Effector memory CD4-positive, alpha-beta T cell (primary cell): ENCODE measurements around the gene NAV2.

Source experiments
- DNase-seq, 3 donors: peaks; one replicate each; pipeline ENCODE4 v3.0.0-alpha.2; 2020
- H3K27ac ChIP-seq: 2 replicates; pipeline ENCODE4 v1.7.0; 2013; ENCODE audit warnings: mild to moderate bottlenecking, low read length, moderate library complexity; ENCODE audit not compliant: insufficient read depth, poor library complexity, severe bottlenecking
- H3K27me3 ChIP-seq: replicated peaks from 2 replicates; pipeline ENCODE4 v1.7.0; 2013; ENCODE audit warnings: mild to moderate bottlenecking, low read length; ENCODE audit not compliant: insufficient read depth, control insufficient read depth, poor library complexity, severe bottlenecking
- H3K36me3 ChIP-seq: 2 replicates; pipeline ENCODE4 v1.7.0; 2013; ENCODE audit warnings: mild to moderate bottlenecking, low read length, moderate library complexity; ENCODE audit not compliant: control insufficient read depth, insufficient read depth
- H3K4me1 ChIP-seq: 2 replicates; pipeline ENCODE4 v1.7.0; 2013; ENCODE audit warnings: low read length, mild to moderate bottlenecking; ENCODE audit not compliant: control insufficient read depth, insufficient read depth, poor library complexity, severe bottlenecking
- H3K4me3 ChIP-seq: 2 replicates; pipeline ENCODE4 v1.7.0; 2013; ENCODE audit warnings: low read length, low read depth, mild to moderate bottlenecking; ENCODE audit not compliant: insufficient read depth, poor library complexity, severe bottlenecking
- H3K9me3 ChIP-seq: 2 replicates; pipeline ENCODE4 v1.7.0; 2013; ENCODE audit warnings: mild to moderate bottlenecking, low read length, moderate library complexity; ENCODE audit not compliant: control insufficient read depth

NAV2 gene

DNA sequence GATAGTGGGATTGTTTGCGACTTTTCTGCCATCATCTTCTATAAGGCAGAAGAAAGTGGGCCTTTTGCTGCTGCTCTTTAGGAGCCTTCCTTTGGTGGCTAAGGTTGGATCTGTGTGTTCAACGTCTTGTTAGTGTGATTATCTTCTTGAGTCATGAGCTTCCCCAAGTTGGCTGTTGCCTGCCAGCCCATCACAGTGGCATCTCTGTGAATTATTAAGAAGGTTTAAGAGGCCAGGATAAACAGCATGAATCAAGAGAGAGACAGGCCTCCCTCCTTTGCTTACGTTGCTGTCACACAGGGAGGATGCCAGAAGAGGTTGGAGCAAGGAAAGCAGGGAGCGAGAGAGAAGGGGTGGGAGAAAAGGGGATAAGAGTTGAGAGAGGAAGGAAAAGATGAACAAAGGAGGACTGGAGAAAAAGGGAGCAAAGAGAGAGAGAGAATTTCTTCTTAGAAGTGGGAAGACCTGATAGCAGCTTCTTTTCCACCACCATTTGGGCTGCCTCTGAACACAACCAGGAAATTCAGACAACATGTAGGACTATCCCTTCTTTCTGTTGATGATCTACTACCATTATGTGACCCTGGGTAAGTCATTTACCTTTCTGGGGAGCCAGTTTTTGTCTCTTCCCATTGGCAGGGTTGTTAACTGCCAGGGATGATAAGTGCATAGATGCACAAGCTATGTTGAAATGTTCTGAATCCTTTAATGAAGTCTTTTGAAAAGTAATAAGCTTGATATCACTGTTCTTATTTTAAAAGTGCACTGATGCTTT is 126.5 kb downstream of the NAV2 start:
- no peaks in the 10 kb centered on the region for H3K4me1 ChIP-seq
- no peak for DNase-seq
- H3K9me3 ChIP-seq = no peaks in the 10 kb centered on the region
- no peak overlapping the region for H3K27ac ChIP-seq
- no peaks in the 10 kb centered on the region for H3K27me3 ChIP-seq
- no peak overlapping the region for H3K4me3 ChIP-seq
- H3K36me3 ChIP-seq = no peaks in the 10 kb centered on the region

DNA sequence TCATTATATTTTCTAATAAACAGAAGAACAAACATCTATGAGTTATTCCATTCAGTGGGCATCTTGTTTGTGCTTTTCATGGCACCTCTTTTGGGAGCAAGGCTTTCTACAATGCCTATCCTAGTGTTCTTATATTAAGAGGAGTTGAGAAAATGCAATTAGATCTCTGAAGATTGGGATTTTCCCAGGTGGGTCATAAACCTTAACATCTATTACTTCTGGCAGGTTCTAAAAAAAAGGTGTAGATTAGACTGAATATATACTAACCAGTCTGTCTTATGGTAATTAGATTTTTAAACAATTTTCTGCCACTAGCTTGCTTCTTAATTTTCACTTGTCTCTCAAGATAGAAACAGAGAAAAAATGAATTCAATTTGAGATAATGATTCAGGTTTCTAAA is 128.3 kb downstream of the NAV2 start:
- Histone ChIP-seq H3K9me3 (no peaks in the 10 kb centered on the region), H3K4me1 (no peaks in the 10 kb centered on the region), H3K27me3 (no peaks in the 10 kb centered on the region), H3K4me3 (no peak overlapping the region), H3K36me3 (no peaks in the 10 kb centered on the region), H3K27ac (no peak overlapping the region)
- no peak for DNase-seq

DNA sequence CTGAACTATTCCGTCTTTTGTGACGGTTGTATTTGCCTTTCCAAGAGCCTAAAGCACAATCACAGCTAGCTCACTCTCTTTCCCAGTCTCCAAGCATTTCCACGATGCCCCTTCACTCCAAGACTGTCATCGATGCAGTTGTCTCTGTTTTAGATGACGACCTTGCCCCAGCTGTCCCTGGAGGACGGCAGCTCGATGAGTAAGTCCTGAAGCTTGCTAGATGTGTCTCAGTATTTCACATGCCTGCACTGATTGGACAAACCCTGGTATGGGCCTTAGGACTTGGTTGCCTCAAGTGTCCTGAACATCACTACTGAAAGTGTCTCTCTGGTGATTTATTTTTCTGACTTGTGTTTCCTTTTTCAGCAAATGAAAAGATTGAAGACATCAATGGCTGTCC is 129.9 kb downstream of the NAV2 start:
- H3K36me3 ChIP-seq = no peaks in the 10 kb centered on the region
- no peak for DNase-seq

DNA sequence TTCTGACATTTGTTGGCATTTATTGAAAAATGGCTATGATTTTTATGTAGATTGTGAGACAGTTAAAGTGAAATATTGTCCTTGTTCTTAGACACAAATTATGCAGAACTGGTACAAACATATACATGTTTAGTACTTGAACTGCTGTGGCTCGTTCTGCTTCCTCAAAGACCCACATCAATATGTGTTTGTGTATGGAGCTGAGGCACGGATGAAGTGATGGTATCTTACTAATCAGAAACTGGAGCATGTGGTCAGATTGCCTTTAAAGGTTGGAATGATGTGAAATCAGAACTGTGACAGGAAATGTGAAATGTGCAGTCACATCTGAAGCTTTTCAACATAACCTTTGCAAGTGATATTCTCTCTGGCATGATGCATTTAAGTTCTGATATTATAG is 130.4 kb downstream of the NAV2 start:
- H3K27me3 ChIP-seq = no peaks in the 10 kb centered on the region
- H3K36me3 ChIP-seq = no peaks in the 10 kb centered on the region
- H3K9me3 ChIP-seq = no peaks in the 10 kb centered on the region
- no peak overlapping the region for H3K4me3 ChIP-seq
- no peak for DNase-seq
- no peak overlapping the region for H3K27ac ChIP-seq
- no peaks in the 10 kb centered on the region for H3K4me1 ChIP-seq

More for the DNA sequence above, 129.9 kb downstream of the NAV2 start:
- no peaks in the 10 kb centered on the region for H3K4me1 ChIP-seq
- no peaks in the 10 kb centered on the region for H3K27me3 ChIP-seq
- H3K27ac ChIP-seq = no peak overlapping the region
- H3K9me3 ChIP-seq = no peaks in the 10 kb centered on the region
- H3K4me3 ChIP-seq = no peak overlapping the region

DNA sequence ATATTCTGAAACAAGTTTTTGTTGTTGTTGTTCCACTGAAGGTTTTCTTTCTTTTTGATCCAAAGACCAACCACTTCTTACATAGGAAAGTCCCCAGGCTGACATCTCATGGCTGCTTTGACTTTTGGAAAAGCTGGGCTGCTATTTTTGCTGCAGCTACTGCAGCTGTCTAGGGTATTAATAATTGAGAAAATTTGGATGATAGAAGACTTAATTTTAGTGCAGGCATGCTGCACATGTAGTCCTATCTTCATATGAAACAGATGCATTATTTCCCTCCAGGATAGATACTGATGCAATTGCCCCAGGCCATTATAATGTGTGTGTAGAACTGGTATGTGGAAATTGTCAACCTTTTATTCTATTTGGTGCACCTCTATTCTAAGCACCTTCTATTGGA is 131.4 kb downstream of the NAV2 start:
- Histone ChIP-seq H3K27ac (no peak overlapping the region), H3K27me3 (no peaks in the 10 kb centered on the region), H3K4me1 (no peaks in the 10 kb centered on the region), H3K4me3 (no peak overlapping the region), H3K9me3 (no peaks in the 10 kb centered on the region), H3K36me3 (no peaks in the 10 kb centered on the region)
- no peak for DNase-seq

DNA sequence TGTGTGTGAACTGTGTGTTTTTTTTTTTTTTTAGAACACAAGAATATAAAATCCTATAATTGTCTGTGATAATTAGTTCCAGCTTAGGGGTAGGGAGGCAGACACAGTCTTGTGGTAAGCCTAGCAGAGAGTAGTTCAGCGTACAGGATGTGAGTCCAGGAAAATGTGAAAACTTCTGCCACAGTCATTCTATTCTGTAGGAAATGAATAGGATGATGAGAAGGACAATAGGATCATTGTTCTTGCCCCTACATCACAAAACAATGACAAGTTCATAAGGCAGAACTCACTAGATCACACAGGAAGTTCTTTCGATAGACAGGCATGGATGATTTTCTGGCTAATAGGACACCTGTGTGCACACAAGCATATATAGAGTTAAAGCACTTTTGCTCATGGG is 132.2 kb downstream of the NAV2 start:
- Histone ChIP-seq H3K27ac (no peak overlapping the region), H3K4me1 (no peaks in the 10 kb centered on the region), H3K9me3 (no peaks in the 10 kb centered on the region), H3K4me3 (no peak overlapping the region), H3K36me3 (no peaks in the 10 kb centered on the region), H3K27me3 (no peaks in the 10 kb centered on the region)
- DNase-seq = no peak

DNA sequence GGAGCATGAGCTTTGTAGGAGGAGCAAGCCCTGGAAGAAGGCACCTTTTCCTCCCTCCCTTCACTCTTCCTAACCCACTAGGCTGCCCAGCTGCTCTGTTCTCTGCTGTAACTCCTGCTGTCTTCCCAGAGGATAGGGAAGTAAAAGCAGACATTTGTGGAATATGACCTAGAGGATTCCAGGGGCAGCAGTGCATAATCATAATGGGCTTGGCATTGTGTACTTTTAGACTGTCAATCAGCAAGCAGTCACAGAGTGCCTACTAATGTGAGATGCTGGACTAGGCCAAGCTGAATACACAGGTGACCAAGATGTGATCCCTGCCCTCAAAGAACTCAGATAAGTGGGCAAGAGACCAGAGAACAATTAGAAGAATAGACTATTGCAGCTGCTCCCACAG is 133.0 kb downstream of the NAV2 start:
- Histone ChIP-seq H3K36me3 (no peaks in the 10 kb centered on the region), H3K27me3 (no peaks in the 10 kb centered on the region), H3K4me3 (no peak overlapping the region), H3K27ac (no peak overlapping the region), H3K4me1 (no peaks in the 10 kb centered on the region), H3K9me3 (no peaks in the 10 kb centered on the region)
- DNase-seq = no peak

DNA sequence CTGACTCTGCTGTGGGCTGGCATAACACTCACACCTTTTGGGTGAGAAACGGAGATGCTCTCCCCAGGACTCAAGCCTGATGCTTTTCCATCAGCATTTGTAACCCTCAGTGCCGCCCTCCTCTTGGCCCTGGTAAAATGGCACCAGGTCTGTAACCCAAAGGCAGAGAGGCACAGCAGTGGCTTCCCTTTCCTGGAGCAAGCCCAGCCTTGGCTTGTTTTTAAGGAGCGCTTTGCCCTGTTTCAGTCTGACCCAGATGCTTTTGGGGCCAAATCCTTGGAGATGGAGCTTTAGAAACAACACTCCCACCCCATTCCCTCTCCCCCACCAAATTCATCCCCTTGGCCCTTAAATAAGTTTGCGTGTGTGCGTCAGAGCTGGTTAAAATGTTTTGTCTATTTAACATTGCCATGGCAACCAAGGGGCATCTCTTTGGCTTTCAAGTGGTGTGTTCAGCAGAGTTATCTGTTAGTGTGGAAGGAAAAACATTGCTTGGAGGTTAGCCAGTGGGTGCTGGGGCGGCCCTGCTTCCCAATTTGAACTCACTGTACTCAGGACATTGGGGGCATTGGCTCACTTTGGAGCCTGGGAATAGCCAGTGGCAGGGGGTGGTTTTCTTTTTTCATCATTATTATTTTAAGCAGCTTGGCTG is 134.1 kb downstream of the NAV2 start:
- Histone ChIP-seq H3K36me3 (no peaks in the 10 kb centered on the region), H3K27me3 (no peaks in the 10 kb centered on the region), H3K4me1 (no peaks in the 10 kb centered on the region), H3K9me3 (no peaks in the 10 kb centered on the region), H3K4me3 (no peak overlapping the region), H3K27ac (no peak overlapping the region)
- DNase-seq = no peak

DNA sequence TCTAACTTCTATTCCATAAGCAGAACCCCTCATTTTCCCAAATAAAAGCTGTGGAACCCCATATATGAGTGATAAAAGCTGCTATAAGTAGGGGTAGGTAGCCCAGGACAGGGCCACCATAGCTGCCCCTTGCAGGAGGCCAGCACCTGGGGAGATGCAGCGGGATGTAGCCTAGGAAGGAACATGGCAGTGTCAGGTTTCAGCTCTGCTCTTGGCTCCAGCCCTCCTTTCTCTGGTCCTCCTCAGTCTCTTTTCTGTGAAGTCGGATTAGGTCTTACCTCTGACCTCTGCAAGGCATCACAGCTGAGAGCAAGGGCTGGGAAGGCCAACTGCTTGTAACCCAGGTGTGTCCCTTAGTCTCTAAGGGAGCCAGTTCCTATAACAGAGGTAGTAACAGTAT is 135.6 kb downstream of the NAV2 start:
- Histone ChIP-seq H3K36me3 (no peaks in the 10 kb centered on the region), H3K4me3 (no peak overlapping the region), H3K27ac (no peak overlapping the region), H3K27me3 (no peaks in the 10 kb centered on the region), H3K4me1 (no peaks in the 10 kb centered on the region), H3K9me3 (no peaks in the 10 kb centered on the region)
- DNase-seq = no peak

DNA sequence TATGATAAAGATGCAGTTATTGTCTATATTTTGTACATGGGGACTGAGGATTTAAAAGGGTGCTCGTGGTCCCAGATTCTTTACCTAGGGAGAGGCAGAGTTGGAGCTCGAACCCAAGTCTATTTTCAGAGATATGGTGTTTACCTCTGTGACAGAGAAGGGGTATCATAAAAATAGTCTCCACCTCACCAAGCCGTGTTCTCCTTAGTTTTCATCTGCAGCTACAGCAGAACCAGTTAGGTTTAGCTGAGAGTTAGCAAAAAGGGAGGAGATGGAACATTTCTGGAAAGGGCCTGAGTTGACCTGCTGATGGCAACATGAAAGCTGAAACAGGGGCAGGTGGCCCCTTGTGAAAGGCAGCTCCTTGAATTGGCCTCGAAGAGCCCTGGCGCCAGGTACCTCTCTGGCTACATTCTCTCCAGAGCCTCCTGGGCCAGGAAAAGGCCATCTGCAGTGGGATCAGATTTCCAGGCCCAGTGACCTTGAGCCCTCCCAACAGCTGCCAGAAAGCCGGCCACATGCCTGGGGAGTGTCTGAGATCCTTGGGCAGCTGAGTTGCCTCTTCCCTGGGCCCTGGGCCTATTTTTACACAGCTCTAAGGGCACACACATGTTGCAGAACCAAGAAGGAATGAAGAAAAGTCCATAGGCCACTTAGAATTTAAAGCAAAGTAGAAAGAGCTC is 136.6 kb downstream of the NAV2 start:
- H3K36me3 ChIP-seq = no peaks in the 10 kb centered on the region
- no peaks in the 10 kb centered on the region for H3K9me3 ChIP-seq
- no peaks in the 10 kb centered on the region for H3K4me1 ChIP-seq
- H3K4me3 ChIP-seq = no peak overlapping the region
- no peak for DNase-seq
- H3K27me3 ChIP-seq = no peaks in the 10 kb centered on the region
- no peak overlapping the region for H3K27ac ChIP-seq
